Measurements from ENCODE around the gene PSMB11. TPM values are rescaled to one million over a fixed set of nuclear protein-coding genes. Genes with fewer than 3 reads are reported as not detected.

Gene PSMB11
- total RNA-seq, 2 donors from 2014 or later: not detected

- H3K27ac Mint-ChIP-seq: peak overlapping the region; percentile 79
- H3K4me3 Mint-ChIP-seq: no peak overlapping the region
- no peaks in the 10 kb centered on the region for H3K27me3 Mint-ChIP-seq
- no peaks in the 10 kb centered on the region for H3K9me3 Mint-ChIP-seq
- H3K36me3 Mint-ChIP-seq (ENCODE audit: low read depth): peaks cover 54% of the 10 kb centered on the region
- peaks cover 19% of the 10 kb centered on the region for H3K4me1 Mint-ChIP-seq
- ATAC-seq (replicated peaks): no peak
Observed at GRCh38 chr14:23023022-23023794, 18.8 kb upstream of the PSMB11 start.

GRCh38 chr14:23023795-23024152, 18.2 kb upstream of the PSMB11 start:
- Mint-ChIP-seq H3K9me3 (no peaks in the 10 kb centered on the region), H3K27ac (peak overlapping the region; percentile 79), H3K4me3 (no peak overlapping the region), H3K4me1 (peaks cover 22% of the 10 kb centered on the region), H3K27me3 (no peaks in the 10 kb centered on the region), H3K36me3 (ENCODE audit: low read depth) (peaks cover 60% of the 10 kb centered on the region)
- no peak for ATAC-seq (replicated peaks)

GRCh38 chr14:23024612-23025075, 17.4 kb upstream of the PSMB11 start:
- H3K36me3 Mint-ChIP-seq (ENCODE audit: low read depth): peaks cover 69% of the 10 kb centered on the region
- no peak overlapping the region for H3K4me3 Mint-ChIP-seq
- H3K27ac Mint-ChIP-seq: no peak overlapping the region
- H3K9me3 Mint-ChIP-seq: no peaks in the 10 kb centered on the region
- H3K4me1 Mint-ChIP-seq: peaks cover 30% of the 10 kb centered on the region
- peak; percentile 36 for ATAC-seq (replicated peaks)
- no peaks in the 10 kb centered on the region for H3K27me3 Mint-ChIP-seq

GRCh38 chr14:23025151-23025814, 16.7 kb upstream of the PSMB11 start:
- H3K27me3 Mint-ChIP-seq: no peaks in the 10 kb centered on the region
- peaks cover 30% of the 10 kb centered on the region for H3K4me1 Mint-ChIP-seq
- H3K9me3 Mint-ChIP-seq: no peaks in the 10 kb centered on the region
- peak; percentile 57 for ATAC-seq (replicated peaks)
- H3K27ac Mint-ChIP-seq: peak overlapping the region; percentile 32
- H3K36me3 Mint-ChIP-seq (ENCODE audit: low read depth): peaks cover 70% of the 10 kb centered on the region
- H3K4me3 Mint-ChIP-seq: peak overlapping the region; percentile 34

GRCh38 chr14:23028799-23029198, 13.2 kb upstream of the PSMB11 start:
- Mint-ChIP-seq H3K4me3 (peak overlapping the region; percentile 38), H3K4me1 (peaks cover 38% of the 10 kb centered on the region), H3K27ac (peak overlapping the region; percentile 65), H3K9me3 (no peaks in the 10 kb centered on the region), H3K36me3 (ENCODE audit: low read depth) (peaks cover 93% of the 10 kb centered on the region), H3K27me3 (no peaks in the 10 kb centered on the region)
- peak; percentile 90 for ATAC-seq (replicated peaks)

GRCh38 chr14:23030936-23031335, 11.1 kb upstream of the PSMB11 start:
- no peaks in the 10 kb centered on the region for H3K27me3 Mint-ChIP-seq
- peaks cover 4% of the 10 kb centered on the region for H3K9me3 Mint-ChIP-seq
- peak overlapping the region; percentile 61 for H3K27ac Mint-ChIP-seq
- peaks cover 82% of the 10 kb centered on the region for H3K36me3 Mint-ChIP-seq (ENCODE audit: low read depth)
- peaks cover 32% of the 10 kb centered on the region for H3K4me1 Mint-ChIP-seq
- ATAC-seq (replicated peaks): no peak
- H3K4me3 Mint-ChIP-seq: peak overlapping the region; percentile 26

GRCh38 chr14:23033251-23033727, 8.7 kb upstream of the PSMB11 start:
- H3K4me1 Mint-ChIP-seq: peaks cover 32% of the 10 kb centered on the region
- peaks cover 60% of the 10 kb centered on the region for H3K36me3 Mint-ChIP-seq (ENCODE audit: low read depth)
- ATAC-seq (replicated peaks): no peak
- H3K4me3 Mint-ChIP-seq: peak overlapping the region; percentile 80
- H3K9me3 Mint-ChIP-seq: peaks cover 4% of the 10 kb centered on the region
- peak overlapping the region; percentile 96 for H3K27ac Mint-ChIP-seq
- H3K27me3 Mint-ChIP-seq: no peaks in the 10 kb centered on the region

- Mint-ChIP-seq H3K27ac (peak overlapping the region; percentile 96), H3K27me3 (no peaks in the 10 kb centered on the region), H3K4me1 (peaks cover 27% of the 10 kb centered on the region), H3K36me3 (ENCODE audit: low read depth) (peaks cover 53% of the 10 kb centered on the region), H3K4me3 (peak overlapping the region; percentile 80), H3K9me3 (peaks cover 4% of the 10 kb centered on the region)
- ATAC-seq (replicated peaks): no peak
Observed at GRCh38 chr14:23033801-23034497, 8.1 kb upstream of the PSMB11 start.

- Mint-ChIP-seq H3K27me3 (no peaks in the 10 kb centered on the region), H3K9me3 (peaks cover 4% of the 10 kb centered on the region), H3K4me3 (peak within 1 kb of the TSS; percentile 80), H3K36me3 (ENCODE audit: low read depth) (peaks cover 46% of the 10 kb centered on the region), H3K4me1 (peaks cover 21% of the 10 kb centered on the region), H3K27ac (peak within 1 kb of the TSS; percentile 96)
- peak; percentile 96 for ATAC-seq (replicated peaks)
Observed at GRCh38 chr14:23034498-23035302, 7.3 kb upstream of the PSMB11 start, which contains the start of gene PSMB5. PSMB5 (minus strand) TSS chr14:23034900; CDS start chr14:23034881, 19 bp downstream.

- H3K4me3 Mint-ChIP-seq: peak overlapping the region; percentile 80
- H3K27me3 Mint-ChIP-seq: no peaks in the 10 kb centered on the region
- no peak for ATAC-seq (replicated peaks)
- peak overlapping the region; percentile 96 for H3K27ac Mint-ChIP-seq
- H3K9me3 Mint-ChIP-seq: peaks cover 4% of the 10 kb centered on the region
- peaks cover 21% of the 10 kb centered on the region for H3K4me1 Mint-ChIP-seq
- peaks cover 42% of the 10 kb centered on the region for H3K36me3 Mint-ChIP-seq (ENCODE audit: low read depth)
Observed at GRCh38 chr14:23035303-23036144, 6.5 kb upstream of the PSMB11 start.

- no peak overlapping the region for H3K27ac Mint-ChIP-seq
- H3K9me3 Mint-ChIP-seq: peaks cover 4% of the 10 kb centered on the region
- H3K36me3 Mint-ChIP-seq (ENCODE audit: low read depth): no peaks in the 10 kb centered on the region
- no peak for ATAC-seq (replicated peaks)
- no peak overlapping the region for H3K4me3 Mint-ChIP-seq
- H3K4me1 Mint-ChIP-seq: peaks cover 7% of the 10 kb centered on the region
- H3K27me3 Mint-ChIP-seq: no peaks in the 10 kb centered on the region
Observed at GRCh38 chr14:23040100-23040499, 1.9 kb upstream of the PSMB11 start.

- no peaks in the 10 kb centered on the region for H3K4me1 Mint-ChIP-seq
- no peak for ATAC-seq (replicated peaks)
- H3K27me3 Mint-ChIP-seq: no peaks in the 10 kb centered on the region
- H3K4me3 Mint-ChIP-seq: no peak overlapping the region
- no peaks in the 10 kb centered on the region for H3K9me3 Mint-ChIP-seq
- H3K27ac Mint-ChIP-seq: no peak overlapping the region
- H3K36me3 Mint-ChIP-seq (ENCODE audit: low read depth): no peaks in the 10 kb centered on the region
Observed at GRCh38 chr14:23041729-23042128, 283 bp upstream of the PSMB11 start.

GRCh38 chr14:23043145-23043544, 1.1 kb downstream of the PSMB11 start:
- Mint-ChIP-seq H3K9me3 (no peaks in the 10 kb centered on the region), H3K36me3 (ENCODE audit: low read depth) (no peaks in the 10 kb centered on the region), H3K27ac (no peak overlapping the region), H3K4me3 (no peak overlapping the region), H3K4me1 (no peaks in the 10 kb centered on the region), H3K27me3 (no peaks in the 10 kb centered on the region)
- ATAC-seq (replicated peaks): no peak
